Hepatocyte (in vitro differentiated cells): Measurements from ENCODE around the gene DOP1B.

Source experiments
- EZH2 ChIP-seq: fragments of 200-600 bp; sonication (generic); IDR thresholded peaks from 2 replicates; pipeline ENCODE4 v1.6.1; 2016; ENCODE audit warnings: antibody characterized with exemption, mild to moderate bottlenecking, borderline replicate concordance
- EZH2phosphoT487 ChIP-seq: fragments of 200-600 bp; sonication (generic); IDR thresholded peaks from one replicate; pipeline ENCODE4 v1.6.1; 2018; ENCODE audit warnings: antibody characterized with exemption, mild to moderate bottlenecking, low read depth, moderate library complexity; ENCODE audit not compliant: unreplicated experiment, severe bottlenecking
- TF ChIP-seq, protein P1 (sequence below): fragments of 200-600 bp; sonication (generic); IDR thresholded peaks from 2 replicates; pipeline ENCODE4 v1.5.1; 2016; ENCODE audit warnings: antibody characterized with exemption, mild to moderate bottlenecking; ENCODE audit not compliant: poor library complexity

GRCh38 chr21:36125512-36126207 is 31.0 kb upstream of the DOP1B start:
- TF ChIP-seq, protein P1, sequence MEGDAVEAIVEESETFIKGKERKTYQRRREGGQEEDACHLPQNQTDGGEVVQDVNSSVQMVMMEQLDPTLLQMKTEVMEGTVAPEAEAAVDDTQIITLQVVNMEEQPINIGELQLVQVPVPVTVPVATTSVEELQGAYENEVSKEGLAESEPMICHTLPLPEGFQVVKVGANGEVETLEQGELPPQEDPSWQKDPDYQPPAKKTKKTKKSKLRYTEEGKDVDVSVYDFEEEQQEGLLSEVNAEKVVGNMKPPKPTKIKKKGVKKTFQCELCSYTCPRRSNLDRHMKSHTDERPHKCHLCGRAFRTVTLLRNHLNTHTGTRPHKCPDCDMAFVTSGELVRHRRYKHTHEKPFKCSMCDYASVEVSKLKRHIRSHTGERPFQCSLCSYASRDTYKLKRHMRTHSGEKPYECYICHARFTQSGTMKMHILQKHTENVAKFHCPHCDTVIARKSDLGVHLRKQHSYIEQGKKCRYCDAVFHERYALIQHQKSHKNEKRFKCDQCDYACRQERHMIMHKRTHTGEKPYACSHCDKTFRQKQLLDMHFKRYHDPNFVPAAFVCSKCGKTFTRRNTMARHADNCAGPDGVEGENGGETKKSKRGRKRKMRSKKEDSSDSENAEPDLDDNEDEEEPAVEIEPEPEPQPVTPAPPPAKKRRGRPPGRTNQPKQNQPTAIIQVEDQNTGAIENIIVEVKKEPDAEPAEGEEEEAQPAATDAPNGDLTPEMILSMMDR = peak; percentile 75
- TF ChIP-seq EZH2 (no peak), EZH2phosphoT487 (no peak)
